GM21825 (cell line): ENCODE results near the gene TMEM171.

ENCODE experiments used
- ATAC-seq: cut with Tn5 transposase; IDR thresholded peaks from one replicate; pipeline ENCODE4 v1.9.1; 2021; ENCODE audit warnings: mild to moderate bottlenecking, moderate library complexity; ENCODE audit not compliant: unreplicated experiment

TMEM171 gene, protein sequence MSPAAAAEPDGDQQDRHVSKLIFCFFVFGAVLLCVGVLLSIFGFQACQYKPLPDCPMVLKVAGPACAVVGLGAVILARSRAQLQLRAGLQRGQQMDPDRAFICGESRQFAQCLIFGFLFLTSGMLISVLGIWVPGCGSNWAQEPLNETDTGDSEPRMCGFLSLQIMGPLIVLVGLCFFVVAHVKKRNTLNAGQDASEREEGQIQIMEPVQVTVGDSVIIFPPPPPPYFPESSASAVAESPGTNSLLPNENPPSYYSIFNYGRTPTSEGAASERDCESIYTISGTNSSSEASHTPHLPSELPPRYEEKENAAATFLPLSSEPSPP

GRCh38 chr5:73120222-73121118 is at the start of gene TMEM171:
Gene TMEM171 (plus strand): TSS chr5:73120575. CDS start chr5:73123374, 2,799 bp downstream.
- no peak for ATAC-seq

DNA sequence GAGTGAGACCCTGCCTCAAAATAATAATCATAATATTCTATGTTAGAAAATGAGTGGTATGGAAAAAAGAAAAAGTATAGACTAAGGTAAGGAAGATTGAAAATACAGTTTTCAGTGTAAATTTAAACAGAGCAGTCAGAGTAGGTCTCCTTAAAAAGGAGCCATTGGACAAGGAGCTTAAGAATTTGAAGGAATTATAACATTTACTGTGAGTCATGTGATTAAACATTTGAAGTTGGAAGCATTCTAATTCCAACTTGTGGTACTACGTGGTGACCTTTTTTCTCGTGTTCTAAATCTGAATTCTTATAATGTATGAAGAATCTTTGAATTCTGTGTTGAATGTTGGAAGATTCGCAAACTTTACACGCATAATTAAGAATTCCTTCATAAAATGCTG is 39.3 kb upstream of the TMEM171 start:
- ATAC-seq, result no peak

DNA sequence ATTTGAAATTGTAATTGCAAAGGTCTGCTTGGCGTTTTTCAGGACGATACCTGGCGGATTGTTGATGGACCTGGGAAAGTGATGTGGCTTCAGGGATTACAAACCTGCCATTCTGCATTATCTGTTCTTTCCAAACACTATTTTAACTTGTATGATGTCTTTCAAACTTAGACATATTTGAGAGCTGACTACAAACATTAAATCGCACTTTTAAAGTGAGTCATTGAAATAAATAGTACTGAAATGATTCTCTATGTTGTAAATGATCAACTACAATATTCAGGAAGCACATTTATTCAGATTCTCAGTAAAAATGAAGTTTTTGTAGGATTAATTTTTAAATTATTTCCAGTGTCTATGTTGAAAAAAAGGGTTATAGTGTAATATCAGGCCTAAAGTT is 32.3 kb upstream of the TMEM171 start:
- ATAC-seq, result no peak

- no peak for ATAC-seq
These were observed 26.4 kb upstream of the TMEM171 start for GRCh38 chr5:73093943-73094342.

- no peak for ATAC-seq
These were observed 26.0 kb upstream of the TMEM171 start for GRCh38 chr5:73094415-73094814.

DNA sequence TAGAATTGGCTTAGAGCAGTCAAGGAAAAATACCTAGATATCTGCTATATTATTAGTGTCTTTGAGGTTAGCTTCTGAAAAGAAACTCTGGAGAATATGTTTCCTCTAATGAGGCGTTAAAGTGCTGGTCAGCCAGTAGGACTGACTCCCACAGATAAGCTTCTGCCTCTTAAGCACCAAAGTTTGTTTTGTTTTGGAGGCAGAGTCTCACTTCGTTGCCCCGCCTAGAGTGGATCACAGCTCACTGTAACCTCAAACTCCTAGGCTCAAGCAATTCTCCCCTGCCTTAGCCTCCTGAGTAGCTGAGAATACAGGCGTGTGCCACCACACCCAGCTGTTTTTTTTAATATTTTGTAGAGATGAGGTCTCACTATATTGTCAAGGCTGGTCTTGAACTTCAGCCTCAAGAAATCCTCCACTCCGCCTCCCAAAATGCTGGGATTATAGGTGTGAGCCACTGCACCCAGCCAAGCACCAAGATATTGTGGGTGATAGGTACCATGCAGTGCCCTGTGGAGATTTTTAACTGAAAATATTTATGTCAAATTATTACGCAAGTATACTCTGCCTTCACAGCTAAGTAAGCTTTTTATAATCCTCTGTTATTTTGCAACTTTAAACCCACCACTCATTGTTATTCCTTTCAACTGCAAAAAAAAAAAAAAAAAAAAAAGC is 24.7 kb upstream of the TMEM171 start:
- ATAC-seq, result no peak

- ATAC-seq, result no peak
These were observed 24.2 kb upstream of the TMEM171 start for GRCh38 chr5:73096239-73096575.

- ATAC-seq, result no peak
These were observed 22.6 kb upstream of the TMEM171 start for GRCh38 chr5:73097740-73098139.

GRCh38 chr5:73100109-73100508 is 20.3 kb upstream of the TMEM171 start:
- no peak for ATAC-seq

DNA sequence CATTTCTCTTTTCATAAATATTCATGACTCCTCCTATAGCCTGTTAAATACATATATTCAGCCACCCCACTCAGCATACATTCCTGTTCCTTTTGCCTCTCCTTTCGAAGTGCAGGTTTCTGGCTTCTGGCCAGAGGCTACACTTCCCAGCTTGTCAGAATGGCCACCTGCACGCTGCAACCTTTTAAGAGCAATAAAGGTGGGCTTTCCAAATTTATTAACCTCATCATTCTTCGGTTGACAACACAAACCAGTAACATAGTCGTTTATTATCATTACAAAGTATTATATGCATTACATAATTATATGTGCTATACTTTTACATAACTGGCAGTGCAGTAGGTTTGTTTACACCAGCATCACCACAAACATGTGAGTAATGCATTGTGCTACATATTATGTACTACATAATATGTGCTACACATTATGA is 16.5 kb upstream of the TMEM171 start:
- ATAC-seq, result no peak

GRCh38 chr5:73104326-73104725 is 16.0 kb upstream of the TMEM171 start:
- no peak for ATAC-seq

DNA sequence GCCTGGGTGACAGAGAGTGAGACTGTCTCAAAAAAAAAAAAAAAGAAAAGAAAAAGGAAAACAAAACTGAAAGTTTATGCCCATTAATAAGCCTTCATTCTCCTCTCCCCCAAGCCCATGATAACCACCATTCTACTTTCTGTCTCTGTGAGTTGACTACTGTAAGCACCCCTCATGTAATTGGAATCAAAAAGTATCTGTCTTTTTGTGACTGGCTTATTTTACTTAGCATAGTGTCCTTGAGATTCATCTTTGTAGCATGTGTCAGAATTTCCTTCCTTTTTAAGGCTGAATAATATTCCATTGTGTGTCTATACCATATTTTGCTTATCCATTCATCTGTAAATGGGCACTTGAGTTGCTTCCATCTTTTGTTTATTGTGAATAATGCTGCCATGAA is 14.0 kb upstream of the TMEM171 start:
- no peak for ATAC-seq

- ATAC-seq, result no peak
These were observed 10.2 kb upstream of the TMEM171 start for GRCh38 chr5:73110190-73110589.

- no peak for ATAC-seq
These were observed 8.8 kb upstream of the TMEM171 start for GRCh38 chr5:73111536-73111935.

DNA sequence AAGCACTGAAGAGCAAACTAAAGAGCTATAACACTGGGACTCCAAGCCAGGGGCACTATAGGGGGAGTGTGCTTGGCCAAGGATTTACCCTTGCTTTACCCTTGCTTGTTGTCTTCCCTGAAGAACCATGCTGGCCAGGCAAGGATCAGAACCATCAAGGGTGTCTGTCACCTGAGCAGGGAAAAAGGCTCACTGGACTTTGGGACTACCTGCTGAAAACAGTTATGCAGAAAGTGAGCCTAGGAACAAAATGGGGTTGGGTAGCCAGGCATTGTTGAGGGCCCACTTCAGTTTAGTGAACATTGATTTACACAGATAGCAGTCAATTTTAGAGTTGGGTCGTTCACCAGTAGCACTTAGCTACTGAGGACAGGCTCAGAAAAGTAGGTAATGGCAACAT is 8.0 kb upstream of the TMEM171 start:
- no peak for ATAC-seq

DNA sequence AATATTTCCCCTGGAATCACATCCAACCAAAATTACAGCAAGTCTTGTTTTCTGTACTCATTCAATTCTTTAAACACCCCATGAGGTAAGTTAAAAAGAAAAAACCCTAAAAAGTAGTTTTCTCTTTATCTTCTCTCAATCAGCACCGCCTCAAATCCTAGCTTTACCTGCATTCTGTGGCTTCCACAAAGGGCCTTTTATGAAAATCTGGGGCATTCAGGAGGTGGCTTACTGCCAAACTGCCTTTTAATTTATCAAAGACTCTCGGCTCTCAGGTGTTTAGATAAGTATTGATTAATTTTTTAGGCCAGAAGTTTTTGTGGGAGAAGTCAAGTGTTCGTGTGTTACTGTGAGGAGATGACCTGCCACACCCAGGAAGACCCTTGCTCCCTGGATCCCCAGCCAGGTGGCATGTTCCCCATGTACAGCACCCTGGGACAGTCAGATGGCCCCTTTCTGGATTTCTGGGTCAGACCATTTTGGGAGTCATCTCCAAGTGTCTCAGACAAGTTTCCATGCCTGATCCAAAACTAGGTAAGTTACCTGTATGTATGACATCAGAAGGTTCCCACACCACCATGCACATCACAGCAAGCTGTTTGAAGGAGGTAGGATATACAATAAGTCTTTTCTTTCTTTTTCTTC is 6.2 kb upstream of the TMEM171 start:
- ATAC-seq, result no peak

GRCh38 chr5:73115399-73116051 is 4.8 kb upstream of the TMEM171 start:
- no peak for ATAC-seq

- no peak for ATAC-seq
These were observed 3.9 kb upstream of the TMEM171 start for GRCh38 chr5:73116506-73116905.

DNA sequence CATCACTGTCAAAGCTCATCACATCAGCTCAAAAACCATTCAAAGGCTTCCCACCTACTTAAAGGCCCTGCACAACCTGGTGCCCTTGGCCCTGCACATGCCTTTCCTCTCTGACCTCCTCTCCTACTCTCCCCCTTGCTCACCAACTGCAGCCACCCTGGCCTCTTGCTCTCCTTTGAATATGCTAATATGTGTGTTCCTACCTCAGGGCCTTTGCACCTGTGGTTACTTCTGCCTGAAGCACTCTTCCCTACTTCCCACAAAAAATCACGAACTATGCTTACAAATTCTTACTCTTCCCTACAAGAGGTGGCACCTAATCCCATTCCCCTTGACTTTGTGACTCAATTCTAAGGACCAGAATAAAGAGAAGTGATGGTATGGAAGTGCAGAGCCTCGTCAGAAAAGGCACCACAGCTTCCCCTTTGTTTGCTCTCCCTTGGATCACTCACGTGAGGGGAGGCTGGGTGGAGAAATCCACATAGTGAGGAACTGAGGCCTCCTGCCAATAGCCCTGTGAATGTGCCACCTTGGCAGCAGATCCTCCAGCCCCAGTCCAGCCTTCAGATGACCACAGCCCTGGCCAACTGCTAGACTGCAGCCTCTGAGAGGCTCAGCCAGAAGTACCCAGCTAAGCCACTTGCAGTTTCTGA is 3.2 kb upstream of the TMEM171 start:
- no peak for ATAC-seq

GRCh38 chr5:73118391-73118973 is 1.9 kb upstream of the TMEM171 start:
- no peak for ATAC-seq
